OCI-LY3 (cell line): Measurements from ENCODE around the gene RPS19BP1.
A peak's percentile ranks its signal among the peaks of the same experiment; 100 is the strongest.

Experiments used
- H2AFZ ChIP-seq: fragments of 200-600, 300-600 bp; shearing (Covaris generic); 2 replicates; pipeline ENCODE4 v1.6.0; 2014; ENCODE audit warnings: antibody characterized with exemption, low read depth, low read length
- H3K27ac ChIP-seq: fragments of 200-600, 300-600 bp; sonication (generic); 2 replicates; pipeline ENCODE4 v1.5.1; 2014; ENCODE audit warnings: mild to moderate bottlenecking, low read length, moderate library complexity, mixed read lengths
- H3K27me3 ChIP-seq: fragments of 200-600, 300-600 bp; sonication (generic); 2 replicates; pipeline ENCODE4 v1.6.1; 2014; ENCODE audit warnings: low read depth, low read length, mixed read lengths
- H3K36me3 ChIP-seq: fragments of 200-600, 300-600 bp; sonication (generic); replicated peaks from 2 replicates; pipeline ENCODE3; 2014; ENCODE audit warnings: low read depth, low read length, mixed read lengths
- H3K4me1 ChIP-seq: fragments of 300-600, 200-600 bp; sonication (generic); 2 replicates; pipeline ENCODE4 v1.6.1; 2014; ENCODE audit warnings: low read length, mixed read lengths
- H3K4me2 ChIP-seq: fragments of 200-600, 300-600 bp; sonication (generic); 2 replicates; pipeline ENCODE4 v1.6.1; 2014; ENCODE audit warnings: low read length, mixed read lengths
- H3K4me3 ChIP-seq: fragments of 300-600, 200-600 bp; sonication (generic); 2 replicates; pipeline ENCODE4 v1.5.1; 2014; ENCODE audit warnings: antibody characterized with exemption, mild to moderate bottlenecking, low read length, moderate library complexity
- H3K79me2 ChIP-seq: fragments of 300-600, 200-600 bp; shearing (Covaris generic); 2 replicates; pipeline ENCODE4 v1.6.1; 2014; ENCODE audit warnings: mild to moderate bottlenecking, low read length, mixed read lengths
- H3K9ac ChIP-seq: fragments of 300-600, 200-600 bp; shearing (Covaris generic); 2 replicates; pipeline ENCODE4 v1.6.0; 2014; ENCODE audit warnings: mild to moderate bottlenecking, low read length, moderate library complexity
- H3K9me3 ChIP-seq: fragments of 200-600, 300-600 bp; shearing (Covaris generic); 2 replicates; pipeline ENCODE4 v1.6.1; 2014; ENCODE audit warnings: low read length, mixed read lengths; ENCODE audit not compliant: insufficient read depth
- H4K20me1 ChIP-seq: fragments of 200-600, 300-600 bp; sonication (generic); 2 replicates; pipeline ENCODE4 v1.6.1; 2016; ENCODE audit warnings: low read length, mixed read lengths; ENCODE audit not compliant: insufficient read depth
- EZH2phosphoT487 ChIP-seq: fragments of 200-600 bp; shearing (Covaris generic); IDR thresholded peaks from 2 replicates; pipeline ENCODE4 v1.6.1; 2018; ENCODE audit warnings: antibody characterized with exemption, mixed run types, low read depth
- TF ChIP-seq, protein P1 (sequence below): fragments of 200-600, 300-600 bp; sonication (generic); IDR thresholded peaks from 2 replicates; pipeline ENCODE4 v1.5.1; 2014; ENCODE audit warnings: antibody characterized with exemption, low read length, low read depth

The RPS19BP1 gene

DNA sequence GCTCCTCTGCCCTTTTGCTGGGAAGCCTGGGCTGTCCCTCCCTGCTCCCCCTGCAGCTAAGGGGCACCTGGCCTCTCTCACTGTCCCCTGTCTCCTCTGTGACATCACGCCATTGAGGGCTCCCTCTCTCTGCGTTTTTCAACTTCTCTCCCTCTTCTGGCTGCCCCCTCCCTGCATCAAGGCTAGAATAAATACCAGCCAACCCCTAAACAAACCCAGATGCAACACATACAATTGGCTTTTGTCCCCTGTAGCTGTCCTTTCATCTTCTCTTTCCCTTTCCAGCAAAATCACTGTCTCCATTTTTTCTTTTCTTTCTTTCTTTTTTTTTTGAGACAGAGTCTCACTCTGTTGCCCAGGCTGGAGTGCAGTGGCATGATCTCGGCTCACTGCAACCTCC lies 33.7 kb downstream of the RPS19BP1 start:
- Histone ChIP-seq H2AFZ (no peak overlapping the region), H3K27me3 (no peaks in the 10 kb centered on the region), H3K4me1 (peaks cover 24% of the 10 kb centered on the region), H3K9ac (no peak overlapping the region), H3K9me3 (no peaks in the 10 kb centered on the region), H3K4me3 (no peak overlapping the region), H4K20me1 (no peaks in the 10 kb centered on the region), H3K79me2 (peaks cover 17% of the 10 kb centered on the region), H3K36me3 (no peaks in the 10 kb centered on the region), H3K27ac (no peak overlapping the region), H3K4me2 (no peak overlapping the region)
- TF ChIP-seq, protein P1, sequence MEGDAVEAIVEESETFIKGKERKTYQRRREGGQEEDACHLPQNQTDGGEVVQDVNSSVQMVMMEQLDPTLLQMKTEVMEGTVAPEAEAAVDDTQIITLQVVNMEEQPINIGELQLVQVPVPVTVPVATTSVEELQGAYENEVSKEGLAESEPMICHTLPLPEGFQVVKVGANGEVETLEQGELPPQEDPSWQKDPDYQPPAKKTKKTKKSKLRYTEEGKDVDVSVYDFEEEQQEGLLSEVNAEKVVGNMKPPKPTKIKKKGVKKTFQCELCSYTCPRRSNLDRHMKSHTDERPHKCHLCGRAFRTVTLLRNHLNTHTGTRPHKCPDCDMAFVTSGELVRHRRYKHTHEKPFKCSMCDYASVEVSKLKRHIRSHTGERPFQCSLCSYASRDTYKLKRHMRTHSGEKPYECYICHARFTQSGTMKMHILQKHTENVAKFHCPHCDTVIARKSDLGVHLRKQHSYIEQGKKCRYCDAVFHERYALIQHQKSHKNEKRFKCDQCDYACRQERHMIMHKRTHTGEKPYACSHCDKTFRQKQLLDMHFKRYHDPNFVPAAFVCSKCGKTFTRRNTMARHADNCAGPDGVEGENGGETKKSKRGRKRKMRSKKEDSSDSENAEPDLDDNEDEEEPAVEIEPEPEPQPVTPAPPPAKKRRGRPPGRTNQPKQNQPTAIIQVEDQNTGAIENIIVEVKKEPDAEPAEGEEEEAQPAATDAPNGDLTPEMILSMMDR: no peak
- no peak for TF ChIP-seq EZH2phosphoT487

DNA sequence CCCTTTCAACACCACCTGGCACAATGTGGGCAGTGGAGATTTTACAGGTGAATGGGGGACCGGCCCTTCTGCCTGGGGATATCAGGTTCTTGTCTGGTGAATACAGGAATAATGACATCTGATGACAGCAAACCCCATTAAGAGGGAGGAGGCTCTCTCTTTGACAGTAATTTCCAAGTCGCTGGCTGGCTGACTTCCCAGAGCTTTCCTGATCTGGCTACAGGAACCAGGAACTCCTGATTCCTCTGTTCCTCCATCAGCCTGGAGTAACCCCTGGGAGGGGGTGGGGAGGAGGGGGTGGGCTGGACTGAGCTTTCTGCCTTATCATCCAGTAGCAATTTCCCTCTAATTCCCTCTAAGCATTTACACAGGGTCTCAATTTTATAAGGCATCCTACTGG lies 34.2 kb downstream of the RPS19BP1 start:
- no peaks in the 10 kb centered on the region for H3K27me3 ChIP-seq
- H3K4me2 ChIP-seq: no peak overlapping the region
- H3K4me1 ChIP-seq: peaks cover 20% of the 10 kb centered on the region
- no peaks in the 10 kb centered on the region for H4K20me1 ChIP-seq
- H3K36me3 ChIP-seq: no peaks in the 10 kb centered on the region
- H2AFZ ChIP-seq: no peak overlapping the region
- TF ChIP-seq EZH2phosphoT487: no peak
- no peaks in the 10 kb centered on the region for H3K9me3 ChIP-seq
- H3K27ac ChIP-seq: no peak overlapping the region
- no peak overlapping the region for H3K4me3 ChIP-seq
- no peak overlapping the region for H3K9ac ChIP-seq
- peaks cover 12% of the 10 kb centered on the region for H3K79me2 ChIP-seq

DNA sequence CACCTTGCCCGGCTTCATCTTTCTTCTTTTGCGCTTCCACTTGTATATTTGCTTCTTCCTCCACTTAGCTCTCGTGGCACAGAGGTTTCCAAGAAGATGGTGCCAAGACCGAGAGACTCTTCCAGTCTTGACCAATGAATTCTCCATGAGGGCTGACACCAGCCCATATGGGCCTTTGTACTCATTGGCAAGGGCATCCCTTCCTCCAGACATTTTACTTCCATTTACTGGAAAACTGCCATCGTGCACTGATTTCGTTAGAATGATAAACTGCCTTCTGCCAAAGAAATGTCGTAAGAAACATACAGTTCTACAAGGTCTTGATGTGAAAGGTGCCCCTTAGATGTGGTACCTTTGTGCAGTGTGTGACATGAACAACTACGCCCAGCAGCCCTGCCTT lies 35.1 kb downstream of the RPS19BP1 start:
- H3K4me3 ChIP-seq: no peak overlapping the region
- H3K79me2 ChIP-seq: peaks cover 3% of the 10 kb centered on the region
- no peak overlapping the region for H3K4me2 ChIP-seq
- H3K4me1 ChIP-seq: peaks cover 17% of the 10 kb centered on the region
- H3K36me3 ChIP-seq: no peaks in the 10 kb centered on the region
- H4K20me1 ChIP-seq: peaks cover 5% of the 10 kb centered on the region; the same call in 1 of the 2 replicates
- H2AFZ ChIP-seq: no peak overlapping the region
- H3K27me3 ChIP-seq: no peaks in the 10 kb centered on the region
- TF ChIP-seq, protein P1: no peak
- TF ChIP-seq EZH2phosphoT487: no peak
- no peak overlapping the region for H3K9ac ChIP-seq
- H3K9me3 ChIP-seq: no peaks in the 10 kb centered on the region
- no peak overlapping the region for H3K27ac ChIP-seq

DNA sequence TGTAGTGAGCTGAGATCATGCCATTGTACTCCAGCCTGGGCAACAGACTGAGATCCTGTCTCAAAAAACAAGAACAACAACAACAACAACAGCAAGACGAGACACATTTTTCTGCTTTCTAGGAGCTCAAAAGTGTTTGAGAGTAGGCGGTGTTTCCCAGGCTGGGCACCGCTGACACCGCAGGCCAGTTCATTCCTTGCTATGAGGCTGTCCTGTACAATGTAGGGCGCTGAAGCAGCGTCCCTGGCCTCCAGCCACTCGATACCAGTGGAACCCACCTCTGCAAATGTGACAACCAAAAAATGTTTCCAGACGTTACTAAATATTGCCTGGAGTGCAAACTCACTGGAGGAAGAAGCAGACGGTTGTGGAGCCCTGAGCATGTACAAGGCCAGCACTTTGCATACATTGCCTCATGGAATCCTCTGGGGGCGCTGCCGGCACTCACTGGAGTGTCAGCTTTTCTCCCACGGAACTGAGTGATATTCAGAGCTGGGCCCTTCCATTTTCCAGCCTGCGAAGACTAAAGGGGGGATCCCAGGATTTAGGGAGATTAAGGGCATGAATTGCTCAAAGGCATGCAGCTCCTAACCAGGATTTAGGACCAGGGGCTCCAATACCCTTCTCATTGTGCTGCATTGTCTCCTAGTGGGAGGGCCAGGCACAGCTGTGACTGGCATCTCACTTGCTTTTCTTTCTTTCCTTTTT lies 36.3 kb downstream of the RPS19BP1 start:
- Histone ChIP-seq H3K27ac (no peak overlapping the region), H3K4me3 (no peak overlapping the region), H3K9me3 (no peaks in the 10 kb centered on the region), H3K4me1 (peaks cover 11% of the 10 kb centered on the region), H4K20me1 (peaks cover 15% of the 10 kb centered on the region; the same call in 1 of the 2 replicates), H3K27me3 (no peaks in the 10 kb centered on the region), H3K9ac (no peak overlapping the region), H3K36me3 (no peaks in the 10 kb centered on the region), H3K79me2 (no peaks in the 10 kb centered on the region; the same call in 1 of the 2 replicates), H3K4me2 (no peak overlapping the region), H2AFZ (no peak overlapping the region)
- TF ChIP-seq EZH2phosphoT487: no peak
- TF ChIP-seq, protein P1: peak; percentile 75
